Measurements from ENCODE around the gene PRKN. TPM values are rescaled to one million over a fixed set of nuclear protein-coding genes. Genes with fewer than 3 reads are reported as not detected.

PRKN gene
- total RNA-seq, 1 experiment from 2014 or later = 2.0 TPM

GRCh38 chr6:161744211-161745067 is 983.1 kb downstream of the PRKN start:
- no peak overlapping the region for H2AFZ ChIP-seq (ENCODE audit: low read length)
- no peaks in the 10 kb centered on the region for H3K9me3 Mint-ChIP-seq
- H3K4me3 Mint-ChIP-seq = no peak overlapping the region
- no peak overlapping the region for H3K23ac ChIP-seq (ENCODE audit: insufficient read length, low read depth, low read length)
- no peaks in the 10 kb centered on the region for H3K27me3 ChIP-seq (ENCODE audit: insufficient read depth, low read length)
- no peak overlapping the region for H3K27ac ChIP-seq (ENCODE audit: insufficient read length, low read depth, low read length)
- H3K4me2 ChIP-seq (ENCODE audit: insufficient read depth, insufficient read length, low read length) = no peak overlapping the region
- no peaks in the 10 kb centered on the region for H3K79me2 ChIP-seq (ENCODE audit: insufficient read depth, low read length)
- no CpG with 5 or more reads among the region's 14 CpGs for WGBS (ENCODE audit: extremely low coverage, insufficient read length, low lambda C conversion rate)
- H3K4me1 ChIP-seq (ENCODE audit: insufficient read depth, low read length) = no peaks in the 10 kb centered on the region
- H3K9me3 ChIP-seq (ENCODE audit: control insufficient read depth, low read depth, low read length) = no peaks in the 10 kb centered on the region
- no peak overlapping the region for H4K8ac ChIP-seq (replicated peaks; ENCODE audit: insufficient read length, low read depth, low read length)
- no peaks in the 10 kb centered on the region; the same call in none of the 2 replicates for H3K27me3 Mint-ChIP-seq (ENCODE audit: low read depth)
- H3K27ac Mint-ChIP-seq = no peak overlapping the region
- H4K5ac ChIP-seq (ENCODE audit: insufficient read length, low read depth, low read length) = no peak overlapping the region
- no peak overlapping the region for H2AK5ac ChIP-seq (ENCODE audit: insufficient read length, low read length)
- H3K18ac ChIP-seq (ENCODE audit: insufficient read length, low read depth, low read length) = no peak overlapping the region
- H3K4ac ChIP-seq (ENCODE audit: low read depth, low read length) = no peak overlapping the region
- H3K36me3 Mint-ChIP-seq (ENCODE audit: insufficient read depth in 1 of 3, low read depth in 3 of 3) = no peaks in the 10 kb centered on the region
- H2BK5ac ChIP-seq (ENCODE audit: insufficient read length, low read length) = no peak overlapping the region
- H2BK120ac ChIP-seq (ENCODE audit: low read depth, low read length, poor library complexity, severe bottlenecking) = no peak overlapping the region
- peaks cover 10% of the 10 kb centered on the region in 2 experiments for H3K4me1 Mint-ChIP-seq
- no peak overlapping the region for H2BK20ac ChIP-seq (ENCODE audit: low read depth, low read length, poor library complexity, severe bottlenecking)
- no peak for TF ChIP-seq CTCF (conservative IDR thresholded peaks at IDR 0.05)
- no peak overlapping the region for H3T11ph ChIP-seq (ENCODE audit: low read length)
- H3K9ac ChIP-seq (ENCODE audit: extremely low read depth, insufficient read length, low read length) = no peak overlapping the region
- DNase-seq = no peak
- no peak overlapping the region for H4K91ac ChIP-seq (ENCODE audit: insufficient read length, low read depth, low read length)
- H3K79me1 ChIP-seq (ENCODE audit: insufficient read depth, low read depth, low read length, poor library complexity, severe bottlenecking) = no peaks in the 10 kb centered on the region
- no peaks in the 10 kb centered on the region for H4K20me1 ChIP-seq (ENCODE audit: control insufficient read depth, insufficient read depth, insufficient read length)
- no peak overlapping the region for H3K56ac ChIP-seq (ENCODE audit: insufficient read length, low read depth, low read length)
- H3K14ac ChIP-seq (ENCODE audit: insufficient read depth, low read length) = no peak overlapping the region
- no peak overlapping the region for H2BK12ac ChIP-seq (ENCODE audit: insufficient read length, low read depth, low read length)
- H2BK15ac ChIP-seq (ENCODE audit: low read depth, low read length) = no peak overlapping the region
- no peaks in the 10 kb centered on the region for H3K23me2 ChIP-seq (ENCODE audit: insufficient read length, low read depth, low read length, poor library complexity, severe bottlenecking)
